Astrocyte of the spinal cord (primary cell): ENCODE results near the gene AP3D1.
A peak's percentile ranks its signal among the peaks of the same experiment; 100 is the strongest.

Experiments used
- DNase-seq: peaks from one replicate; pipeline ENCODE4 v3.0.0; 2011; ENCODE audit warnings: low read depth, low spot score
- H3K4me3 ChIP-seq: 2 replicates; pipeline ENCODE4 v1.5.1; 2011; ENCODE audit warnings: low read depth, mild to moderate bottlenecking, low read length, moderate library complexity
- CTCF ChIP-seq: IDR thresholded peaks from 2 replicates; pipeline ENCODE4 v1.5.1; 2012; ENCODE audit warnings: low read depth, mild to moderate bottlenecking, low read length, inconsistent platforms
- in situ Hi-C: cut with HindIII; loops from 2 replicates; pipeline ENCODE4 v1.10.0; 2017; ENCODE audit warnings: low sequenced_read_pairs

Gene AP3D1

GRCh38 chr19:2111886-2112285 lies 39.5 kb downstream of the AP3D1 start:
- TF ChIP-seq CTCF, result no peak
- in situ Hi-C loops, result no loop called here
- H3K4me3 ChIP-seq, result no peak overlapping the region
- DNase-seq, result no peak

- no peak for TF ChIP-seq CTCF
- H3K4me3 ChIP-seq, result no peak overlapping the region
- DNase-seq, result no peak
- in situ Hi-C loops, result no loop called here
These were observed 39.9 kb downstream of the AP3D1 start for GRCh38 chr19:2111425-2111824.

- DNase-seq, result no peak
- H3K4me3 ChIP-seq, result no peak overlapping the region
- in situ Hi-C loops, result no loop called here
- peak; percentile 16 for TF ChIP-seq CTCF
These were observed 40.5 kb downstream of the AP3D1 start for GRCh38 chr19:2110822-2111221.

GRCh38 chr19:2109046-2109864 lies 42.1 kb downstream of the AP3D1 start:
- no peak for TF ChIP-seq CTCF
- no peak overlapping the region for H3K4me3 ChIP-seq
- in situ Hi-C loops, result no loop called here
- no peak for DNase-seq

GRCh38 chr19:2108251-2109016 lies 42.9 kb downstream of the AP3D1 start:
- TF ChIP-seq CTCF, result no peak
- no peak for DNase-seq
- no peak overlapping the region for H3K4me3 ChIP-seq
- in situ Hi-C loops, result no loop called here

- TF ChIP-seq CTCF, result no peak
- no peak overlapping the region for H3K4me3 ChIP-seq
- in situ Hi-C loops, result no loop called here
- no peak for DNase-seq
These were observed 48.2 kb downstream of the AP3D1 start for GRCh38 chr19:2103045-2103707.
